ENCODE measurements around the gene ARNT2.

DNA sequence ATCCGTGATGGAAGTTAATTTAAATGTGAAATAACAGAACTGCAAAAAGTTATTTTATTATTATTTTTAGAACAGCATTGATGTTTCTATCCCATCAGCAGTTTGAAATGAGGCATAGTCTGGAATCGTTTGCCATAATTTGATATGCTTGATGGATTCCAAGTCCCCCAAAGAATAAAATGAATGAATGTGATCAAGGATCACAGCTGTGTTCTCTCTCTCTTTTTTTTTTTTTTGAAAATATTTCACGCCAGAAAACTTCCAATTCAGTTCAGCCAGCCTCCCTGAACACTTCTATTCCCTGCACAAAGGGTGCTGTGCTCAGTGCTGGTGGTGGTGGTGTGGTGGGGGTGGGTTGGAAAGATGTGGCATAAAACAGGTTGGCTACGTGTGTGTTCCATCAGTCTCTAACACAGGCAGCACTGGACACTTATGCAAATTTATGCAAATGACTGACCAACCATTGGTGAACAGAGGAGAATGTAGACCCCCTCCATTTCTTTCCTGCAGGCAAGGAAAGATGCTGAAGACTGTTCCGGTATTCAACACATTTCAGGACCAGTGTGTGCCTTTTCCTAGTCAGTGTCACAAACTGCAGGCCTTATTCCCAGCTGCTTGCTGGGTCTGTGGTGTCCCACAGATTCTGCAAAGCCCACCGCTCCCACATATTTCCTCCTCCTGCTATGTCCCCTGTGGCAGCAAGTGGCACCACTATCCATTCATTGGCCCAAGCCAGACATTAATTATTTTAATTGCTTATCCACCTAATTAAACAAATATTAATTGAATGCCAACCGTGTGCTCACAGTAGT, 10.6 kb downstream of the ARNT2 start:
- TF ChIP-seq, protein P1, sequence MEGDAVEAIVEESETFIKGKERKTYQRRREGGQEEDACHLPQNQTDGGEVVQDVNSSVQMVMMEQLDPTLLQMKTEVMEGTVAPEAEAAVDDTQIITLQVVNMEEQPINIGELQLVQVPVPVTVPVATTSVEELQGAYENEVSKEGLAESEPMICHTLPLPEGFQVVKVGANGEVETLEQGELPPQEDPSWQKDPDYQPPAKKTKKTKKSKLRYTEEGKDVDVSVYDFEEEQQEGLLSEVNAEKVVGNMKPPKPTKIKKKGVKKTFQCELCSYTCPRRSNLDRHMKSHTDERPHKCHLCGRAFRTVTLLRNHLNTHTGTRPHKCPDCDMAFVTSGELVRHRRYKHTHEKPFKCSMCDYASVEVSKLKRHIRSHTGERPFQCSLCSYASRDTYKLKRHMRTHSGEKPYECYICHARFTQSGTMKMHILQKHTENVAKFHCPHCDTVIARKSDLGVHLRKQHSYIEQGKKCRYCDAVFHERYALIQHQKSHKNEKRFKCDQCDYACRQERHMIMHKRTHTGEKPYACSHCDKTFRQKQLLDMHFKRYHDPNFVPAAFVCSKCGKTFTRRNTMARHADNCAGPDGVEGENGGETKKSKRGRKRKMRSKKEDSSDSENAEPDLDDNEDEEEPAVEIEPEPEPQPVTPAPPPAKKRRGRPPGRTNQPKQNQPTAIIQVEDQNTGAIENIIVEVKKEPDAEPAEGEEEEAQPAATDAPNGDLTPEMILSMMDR (IDR thresholded peaks at IDR 0.05) = no peak
- TF ChIP-seq POLR2A (IDR thresholded peaks at IDR 0.05) = no peak

Measured in testis (tissue), 2 donors.